ENCODE results near the gene CENPU. TPM values are rescaled to one million over a fixed set of nuclear protein-coding genes. Genes with fewer than 3 reads are reported as not detected.

Gene CENPU
- total and polyA plus RNA-seq, 2 of the 8 experiments (the other 6 are each of a cell fraction or from before 2014, with no cell fraction given) = 32.1 to 122 TPM

GRCh38 chr4:184662236-184662635 lies 71.7 kb downstream of the CENPU start:
- Histone ChIP-seq H4K20me1 (replicated peaks in 1 of 2; ENCODE audit: control insufficient read depth in 1 of 2, insufficient read depth in 2 of 2, low read length in 2 of 2) (peaks cover 0 to 1% of the 10 kb centered on the region in 2 experiments), H2BK15ac (ENCODE audit: low read length) (no peak overlapping the region), H4K5ac (ENCODE audit: insufficient read length, low read depth, low read length) (no peak overlapping the region), H2BK12ac (ENCODE audit: low read depth, low read length) (no peak overlapping the region), H3K4me1 (replicated peaks in 1 of 4; ENCODE audit: control insufficient read depth in 3 of 4, insufficient read depth in 4 of 4, low read length in 3 of 4) (no peaks in the 10 kb centered on the region), H3K56ac (replicated peaks; ENCODE audit: insufficient read length, low read depth, low read length) (no peak overlapping the region), H4K8ac (ENCODE audit: extremely low read depth, insufficient read depth, low read length) (no peak overlapping the region), H2BK20ac (ENCODE audit: low read length) (no peak overlapping the region), H3K27me3 (replicated peaks in 1 of 4; ENCODE audit: control insufficient read depth in 3 of 4, extremely low read depth in 1 of 4, insufficient read depth in 3 of 4, low read length in 3 of 4) (no peaks in the 10 kb centered on the region), H2AK5ac (ENCODE audit: low read depth, low read length) (no peak overlapping the region), H2BK5ac (ENCODE audit: low read depth, low read length) (no peak overlapping the region), H4K91ac (replicated peaks; ENCODE audit: insufficient read length, low read length) (no peak overlapping the region), H2AFZ (ENCODE audit: low read length) (no peak overlapping the region), H3K4me3 (ENCODE audit: extremely low read depth in 1 of 4, insufficient read depth in 2 of 4, low read depth in 3 of 4, low read length in 4 of 4) (no peak overlapping the region), H3K79me1 (ENCODE audit: low read depth, low read length) (no peaks in the 10 kb centered on the region), H3K79me2 (ENCODE audit: control insufficient read depth in 1 of 2, insufficient read depth in 2 of 2, low read length in 2 of 2) (no peaks in the 10 kb centered on the region), H3K36me3 (ENCODE audit: control insufficient read depth in 2 of 4, insufficient read depth in 4 of 4, low read length in 3 of 4) (peaks cover 0 to 3% (median 0%) of the 10 kb centered on the region in 4 experiments; a peak in 1 of 8 replicates), H2BK120ac (replicated peaks; ENCODE audit: low read depth, low read length) (no peak overlapping the region), H3K18ac (ENCODE audit: extremely low read depth, low read length) (no peak overlapping the region), H3K9me3 (ENCODE audit: insufficient read depth in 2 of 2, low read depth in 1 of 2, low read length in 1 of 2) (no peaks in the 10 kb centered on the region), H3K23ac (ENCODE audit: insufficient read length) (no peak overlapping the region), H3K23me2 (ENCODE audit: low read depth, low read length) (no peaks in the 10 kb centered on the region), H3K14ac (ENCODE audit: insufficient read length) (no peak overlapping the region), H3K4ac (replicated peaks; ENCODE audit: insufficient read length, low read depth, low read length) (no peak overlapping the region), H3K27ac (ENCODE audit: low read depth, low read length) (no peak overlapping the region), H3K9ac (replicated peaks in 1 of 4; ENCODE audit: extremely low read depth in 1 of 4, low read depth in 3 of 4, low read length in 3 of 4) (no peak overlapping the region), H3K4me2 (ENCODE audit: insufficient read depth in 1 of 2, low read depth in 2 of 2, low read length in 2 of 2) (no peak overlapping the region)
- 78% methylated on average over 1 of the region's 1 CpG; no CpG with 5 or more reads in 1 of the 2 experiments for WGBS, 2 experiments (ENCODE audit: extremely low coverage in 1 of 2, insufficient coverage in 1 of 2, insufficient read length in 1 of 2, insufficient replicate concordance in 2 of 2, low coverage in 1 of 2, low lambda C conversion rate in 2 of 2, missing lambda C conversion rate in 1 of 2)
- POLR2A ChIA-PET (ENCODE audit: partially characterized antibody) = interaction anchor here (1.3 kb wide), 1 partner anchor 13 kb away, joined by 6 read pairs; the partner anchor contains the start of genes CASP3 and PRIMPOL
- no peak for DNase-seq (ENCODE audit: low read depth in 1 of 2, low spot score in 2 of 2)
- no peak for FAIRE-seq
- CTCF ChIA-PET (ENCODE audit: partially characterized antibody) = interaction anchor here (1.2 kb wide), 1 partner anchor 17 kb away, joined by 3 read pairs; no protein-coding TSS in a partner anchor
- TF ChIP-seq BACH1 (IDR thresholded peaks at IDR 0.05; ENCODE audit: low read length) = no peak
- TF ChIP-seq CREB1 (IDR thresholded peaks at IDR 0.05) = no peak
- TF ChIP-seq JUN (IDR thresholded peaks at IDR 0.05; ENCODE audit: low read depth, low read length) = no peak
- no peak for TF ChIP-seq KDM1A (IDR thresholded peaks at IDR 0.05; ENCODE audit: borderline replicate concordance, low read length)
- TF ChIP-seq CHD2 (IDR thresholded peaks at IDR 0.05; ENCODE audit: low read length) = no peak
- no peak for TF ChIP-seq NRF1 (IDR thresholded peaks at IDR 0.05; ENCODE audit: low read depth, low read length)
- no peak for TF ChIP-seq TEAD4 (IDR thresholded peaks at IDR 0.05; ENCODE audit: low read depth, low read length)
- TF ChIP-seq RFX5 (IDR thresholded peaks at IDR 0.05; ENCODE audit: borderline replicate concordance, low read depth, low read length) = no peak
- no peak for TF ChIP-seq CEBPB (IDR thresholded peaks at IDR 0.05; ENCODE audit: low read depth, low read length)
- no peak for TF ChIP-seq SIRT6 (IDR thresholded peaks at IDR 0.05; ENCODE audit: low read length)
- no peak for TF ChIP-seq EP300 (IDR thresholded peaks at IDR 0.05; ENCODE audit: borderline replicate concordance in 1 of 2, low read depth in 2 of 2, low read length in 2 of 2)
- TF ChIP-seq MAX (IDR thresholded peaks at IDR 0.05) = no peak
- no peak for TF ChIP-seq ATF3 (IDR thresholded peaks at IDR 0.05; ENCODE audit: insufficient read depth, low read depth, low read length)
- no peak for TF ChIP-seq KDM4A (IDR thresholded peaks at IDR 0.05; ENCODE audit: low read depth, low read length, severe bottlenecking)
- no peak for TF ChIP-seq ASH2L (IDR thresholded peaks at IDR 0.05; ENCODE audit: low read length)

All from H1 (cell line).